ENCODE data around the gene GALNT17. TPM values are rescaled to one million over a fixed set of nuclear protein-coding genes. Genes with fewer than 3 reads are reported as not detected.

Gene GALNT17
- total and polyA plus RNA-seq, 2 experiments from 2014 or later, result 11.1 to 65.6 TPM

- peaks cover 4% of the 10 kb centered on the region; the same call in 1 of the 2 replicates for H3K9me2 ChIP-seq (ENCODE audit: insufficient read depth)
Observed at GRCh38 chr7:71388181-71388580, 256.2 kb downstream of the GALNT17 start.

More at GRCh38 chr7:71388181-71388580, 256.2 kb downstream of the GALNT17 start:
- Mint-ChIP-seq H3K27me3 (ENCODE audit: insufficient read depth, low read depth, poor library complexity) (peaks cover 6% of the 10 kb centered on the region), H3K27ac (no peak overlapping the region), H3K4me3 (no peak overlapping the region), H3K36me3 (ENCODE audit: low read depth) (peaks cover 41% of the 10 kb centered on the region), H3K9me3 (peaks cover 10% of the 10 kb centered on the region; the same call in 2 of the 3 replicates), H3K4me1 (peaks cover 20% of the 10 kb centered on the region; the same call in 2 of the 3 replicates)
- no peak overlapping the region for H3K4me2 ChIP-seq
- no peak overlapping the region for H3K27ac ChIP-seq (ENCODE audit: low read depth)
- H4K20me1 ChIP-seq (replicated peaks; ENCODE audit: insufficient read depth), result no peaks in the 10 kb centered on the region
- ATAC-seq, result no peak
- H3K4me1 ChIP-seq (ENCODE audit: insufficient read depth), result no peaks in the 10 kb centered on the region
- no peaks in the 10 kb centered on the region for H3F3A ChIP-seq (replicated peaks; ENCODE audit: low read depth)
- no peaks in the 10 kb centered on the region for H3K36me3 ChIP-seq (ENCODE audit: insufficient read depth)
- no peaks in the 10 kb centered on the region for H3K27me3 ChIP-seq (ENCODE audit: insufficient read depth)
- no peak overlapping the region for H3K4me3 ChIP-seq
- DNase-seq (ENCODE audit: low spot score), result no peak
- H3K79me2 ChIP-seq (replicated peaks; ENCODE audit: insufficient read depth), result peaks cover 16% of the 10 kb centered on the region; the same call in 1 of the 2 replicates
- TF ChIP-seq POLR2AphosphoS5 (IDR thresholded peaks at IDR 0.05; ENCODE audit: low read depth) (no peak), JUNB (IDR thresholded peaks at IDR 0.05; ENCODE audit: unreplicated experiment) (no peak), CREB1 (CRISPR knock-in tag; IDR thresholded peaks at IDR 0.05; ENCODE audit: low read depth) (no peak), REST (IDR thresholded peaks at IDR 0.05; ENCODE audit: unreplicated experiment) (no peak), EZH2phosphoT487 (IDR thresholded peaks at IDR 0.05; ENCODE audit: unreplicated experiment) (no peak), CTCF (conservative IDR thresholded peaks at IDR 0.05; ENCODE audit: low read depth in 2 of 2) (no peak), EZH2 (IDR thresholded peaks at IDR 0.05; ENCODE audit: low read depth, unreplicated experiment) (no peak), ZNF114 (CRISPR knock-in tag; IDR thresholded peaks at IDR 0.05) (no peak), ETS1 (IDR thresholded peaks at IDR 0.05) (no peak)
- no peak overlapping the region for H2AFZ ChIP-seq

All from GM23338 (cell line).